ENCODE results near the gene UNC119B.

UNC119B gene

DNA sequence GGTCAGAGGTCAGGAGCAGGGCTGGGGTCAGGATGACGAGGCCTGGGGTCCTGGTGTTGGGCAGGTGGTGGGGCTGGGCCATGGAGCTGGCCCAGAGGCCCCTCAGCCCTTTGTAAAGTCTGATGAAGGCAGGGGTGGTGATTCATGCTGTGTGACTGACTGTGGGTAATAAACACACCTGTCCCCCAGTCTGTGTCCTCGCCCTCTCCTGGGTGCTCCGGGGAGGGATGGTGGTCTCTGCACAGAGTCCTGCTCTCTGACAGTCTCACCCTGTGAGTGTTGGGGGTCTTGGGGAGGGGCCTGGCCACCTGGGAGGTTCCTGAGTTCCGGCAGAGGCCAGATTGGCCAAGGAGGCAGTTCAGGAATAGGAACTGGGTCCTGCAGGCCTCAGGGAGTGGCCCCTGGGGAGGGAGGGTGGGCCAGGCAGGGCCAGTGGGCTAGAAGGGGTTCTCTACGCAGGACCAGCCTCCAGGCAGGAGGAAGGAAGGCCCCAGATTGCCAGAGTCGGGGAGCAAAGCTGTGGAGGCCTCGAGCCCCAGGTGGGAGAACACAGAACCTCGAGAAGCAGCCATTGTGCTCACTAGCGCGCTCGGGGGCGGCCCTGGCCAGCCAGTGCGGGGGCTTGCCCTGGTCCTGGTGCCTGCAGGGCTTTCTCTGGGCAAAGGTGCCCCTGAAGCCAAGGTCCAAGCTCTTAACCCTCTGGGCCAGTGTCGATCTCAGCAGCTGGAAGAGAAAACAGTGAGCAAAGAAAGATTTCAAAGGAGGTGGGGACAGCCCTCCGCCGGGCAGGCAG, 29.8 kb downstream of the UNC119B start:
- DNase-seq (ENCODE audit: low spot score) = no peak

DNA sequence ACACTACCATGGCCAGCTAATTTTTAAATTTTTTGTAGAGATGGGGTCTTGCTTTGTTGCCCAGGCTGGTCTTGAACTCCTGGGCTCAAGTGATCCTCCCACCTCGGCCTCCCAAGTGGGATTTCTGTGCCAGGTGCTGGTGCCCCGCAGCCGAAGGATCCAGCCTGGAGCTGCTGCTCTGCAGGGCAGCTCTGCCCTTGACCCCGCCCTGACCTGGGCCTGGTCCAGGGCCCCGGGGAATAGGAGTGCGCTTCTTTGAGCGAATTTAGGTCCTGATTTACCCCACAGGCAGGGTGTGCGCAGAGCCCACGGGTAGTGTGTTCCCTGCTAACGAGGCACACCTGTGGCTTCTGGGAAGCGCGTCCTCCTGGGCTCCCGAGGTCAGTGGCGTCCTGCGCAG, 30.6 kb downstream of the UNC119B start:
- no peak for DNase-seq (ENCODE audit: low spot score)

DNA sequence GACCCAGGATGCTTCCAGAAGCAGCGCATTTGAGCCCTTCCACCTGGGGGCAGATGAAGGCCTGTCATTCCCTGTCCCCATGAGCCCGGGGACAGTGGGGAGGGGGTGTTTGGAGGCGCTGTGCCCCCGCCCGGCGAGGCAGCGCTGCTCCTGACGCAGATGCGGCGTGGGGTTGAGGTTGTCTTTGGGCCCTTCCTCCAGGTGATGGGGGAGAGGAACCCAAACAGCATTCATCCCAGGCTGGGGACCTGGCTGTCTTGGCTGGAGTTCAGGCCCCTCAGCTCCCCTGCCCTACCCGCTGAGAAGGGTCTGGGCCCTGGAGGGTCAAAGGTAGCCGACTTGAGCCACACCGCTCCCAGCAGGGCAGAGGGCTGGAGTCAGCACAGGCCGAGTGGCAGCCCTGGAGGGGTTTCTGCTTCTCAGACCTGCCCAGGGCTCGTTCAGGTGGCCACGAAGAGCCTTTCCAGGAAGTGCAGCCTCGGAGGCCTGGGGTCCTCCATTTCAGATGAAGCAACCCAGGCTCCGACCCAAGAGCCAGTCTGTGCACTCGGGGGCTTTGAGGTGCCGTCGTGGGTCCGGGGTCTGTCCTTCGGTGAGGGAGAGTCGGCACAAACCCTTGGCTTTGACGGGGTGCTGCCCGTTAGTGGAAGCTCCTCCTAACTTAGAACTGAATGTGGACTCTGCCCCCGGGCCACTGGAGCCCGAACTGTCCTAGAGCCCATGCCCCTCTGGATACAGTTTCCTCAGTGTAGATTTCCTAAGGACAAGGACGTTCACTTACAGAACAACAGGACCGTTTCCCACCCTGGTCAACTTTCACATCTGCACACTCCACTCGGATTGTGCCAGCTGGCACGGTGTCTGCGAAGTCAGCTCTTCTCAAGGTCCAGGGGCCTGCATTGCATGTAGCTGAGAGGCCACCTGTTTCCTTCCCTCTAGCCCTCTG, 31.5 kb downstream of the UNC119B start:
- no peak for DNase-seq (ENCODE audit: low spot score)

DNA sequence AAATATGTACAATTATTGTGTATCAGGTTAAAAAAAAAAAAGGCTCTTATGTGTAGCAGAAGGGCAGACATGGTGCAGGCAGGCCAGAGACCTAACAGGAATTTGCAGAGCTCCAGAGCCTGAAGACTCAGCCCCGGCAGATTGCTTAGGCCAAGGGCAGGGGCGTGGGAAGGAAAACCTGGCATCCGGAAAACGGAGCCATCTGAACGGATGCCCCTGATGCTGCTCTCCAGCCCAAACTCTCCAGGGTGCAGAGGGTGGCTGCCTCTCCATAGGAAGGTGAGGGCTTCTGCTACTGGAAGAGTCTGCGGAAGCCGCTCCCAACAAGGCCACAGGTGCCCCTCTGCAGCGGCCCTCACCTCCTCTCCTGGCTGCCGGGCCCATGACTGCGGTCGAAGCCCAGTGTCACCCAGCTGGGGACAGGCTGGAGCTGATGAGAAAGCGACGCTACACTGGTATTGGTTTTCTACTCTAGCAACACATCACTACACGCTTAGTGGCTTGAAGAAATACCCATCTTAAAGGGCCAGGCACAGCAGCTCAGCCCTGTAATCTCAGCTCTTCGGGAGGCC, 34.8 kb downstream of the UNC119B start:
- DNase-seq (ENCODE audit: low spot score) = no peak

DNA sequence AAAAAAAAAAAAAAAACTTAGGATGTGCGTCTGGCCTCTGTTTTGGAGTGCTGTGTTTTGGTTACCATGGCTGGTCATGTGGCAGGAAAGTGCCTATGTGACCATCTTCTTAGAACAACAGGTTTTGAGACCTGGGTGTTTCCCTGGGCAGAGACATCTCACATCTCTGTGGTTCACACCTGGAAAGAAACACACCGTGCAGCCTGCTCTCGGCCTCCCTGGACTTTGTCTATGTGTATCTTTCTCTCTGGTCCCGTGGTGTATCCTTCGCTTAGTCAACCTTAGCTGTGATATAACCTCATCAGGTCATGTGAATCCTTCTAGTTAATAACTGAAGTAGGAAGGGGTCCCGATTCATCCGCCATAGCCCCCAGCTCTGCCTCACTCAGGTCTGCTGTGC, 38.0 kb downstream of the UNC119B start:
- no peak for DNase-seq (ENCODE audit: low spot score)

DNA sequence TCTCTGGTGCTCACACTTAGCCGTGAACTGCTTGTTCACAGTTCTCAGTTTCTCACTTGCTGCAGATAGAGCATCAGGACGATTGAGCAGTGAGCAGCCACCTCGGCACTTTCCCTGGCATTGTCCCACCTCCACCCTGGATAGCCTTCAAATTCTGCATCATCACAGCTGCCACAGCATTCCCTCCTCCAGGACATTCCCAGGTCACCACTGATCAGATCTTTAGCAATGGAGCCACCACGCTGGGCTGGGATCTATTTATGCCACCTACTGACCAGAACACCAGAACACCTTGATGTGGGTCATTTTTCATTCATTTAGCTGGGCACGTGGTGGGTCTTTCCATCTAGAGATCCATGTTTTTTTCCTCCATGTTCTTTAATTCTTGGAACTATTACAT, 39.0 kb downstream of the UNC119B start:
- no peak for DNase-seq (ENCODE audit: low spot score)

DNA sequence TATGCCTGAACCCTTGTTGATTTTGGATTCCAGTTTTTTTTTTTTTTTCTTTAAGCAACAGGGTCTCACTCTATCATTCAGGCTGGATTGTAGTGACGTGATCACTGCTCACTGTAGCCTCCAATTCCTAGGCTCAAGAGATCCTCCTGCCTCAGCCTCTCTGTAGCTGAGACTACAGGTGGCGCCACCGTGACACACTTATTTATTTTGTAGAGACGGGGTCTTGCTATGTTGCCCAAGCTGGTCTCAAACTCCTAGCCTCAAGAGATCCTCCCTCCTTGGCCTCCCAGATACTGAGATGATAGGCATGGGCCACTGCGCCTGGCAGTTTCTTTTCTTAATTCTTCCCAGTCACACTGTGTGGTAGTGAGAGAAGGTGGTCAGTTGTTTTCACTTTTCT, 40.5 kb downstream of the UNC119B start:
- DNase-seq (ENCODE audit: low spot score) = no peak

DNA sequence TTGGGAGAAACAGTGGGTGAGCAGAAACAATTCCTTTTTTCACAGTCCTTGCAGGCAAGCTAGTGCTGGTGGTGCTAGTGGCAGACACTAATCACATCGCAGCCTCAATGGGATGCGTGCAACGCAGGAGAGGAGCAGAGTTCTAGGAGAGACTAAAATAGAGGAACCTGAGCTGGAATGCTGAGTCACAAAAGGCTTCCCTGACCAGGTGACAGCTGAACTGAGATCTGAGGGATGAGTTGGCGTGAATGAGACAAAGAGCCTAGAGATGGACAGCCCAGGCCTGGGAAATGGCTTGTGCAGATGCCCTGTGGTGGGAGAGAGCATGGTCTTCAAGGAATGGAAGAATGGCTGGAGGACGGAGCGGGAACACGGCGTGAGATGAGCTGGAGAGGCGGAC, 41.1 kb downstream of the UNC119B start:
- DNase-seq (ENCODE audit: low spot score) = peak; percentile 16

DNA sequence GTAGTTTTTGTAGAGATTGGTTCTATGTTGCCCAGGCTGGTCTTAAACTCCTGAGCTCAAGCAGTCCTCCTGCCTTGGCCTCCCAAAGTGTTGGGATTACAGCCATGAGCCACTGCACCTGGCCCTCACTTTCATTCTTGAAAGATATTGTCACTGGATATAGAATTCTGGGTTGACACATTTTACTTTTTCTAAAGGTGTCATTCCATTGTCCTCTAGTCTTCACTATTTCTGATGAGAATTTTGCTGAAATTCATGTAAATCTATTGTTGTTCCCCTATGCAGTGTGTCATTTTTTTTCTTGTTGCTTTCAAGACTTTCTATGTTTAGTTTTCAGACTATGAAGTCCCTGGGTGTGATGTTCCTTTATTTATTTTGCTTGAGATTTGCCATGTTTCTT, 44.5 kb downstream of the UNC119B start:
- DNase-seq (ENCODE audit: low spot score) = no peak

DNA sequence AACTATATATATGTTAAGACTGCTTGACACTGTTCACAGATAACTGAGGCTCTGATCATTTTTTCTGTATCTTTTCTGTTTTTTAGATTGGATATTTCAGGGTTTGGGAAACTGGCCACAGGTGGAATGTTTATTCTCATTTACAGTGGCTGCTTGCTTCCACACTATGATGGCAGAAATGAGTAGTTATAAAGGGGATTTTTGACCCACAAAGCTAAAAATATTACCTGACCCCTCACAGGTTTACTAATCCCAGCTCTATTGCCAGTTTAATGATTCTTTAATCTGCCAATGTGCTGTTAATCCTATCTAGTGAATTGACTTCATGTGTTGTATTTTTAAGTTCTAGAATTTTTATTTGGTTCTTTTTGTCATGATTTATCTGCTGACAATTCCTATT, 45.0 kb downstream of the UNC119B start:
- DNase-seq (ENCODE audit: low spot score) = no peak

DNA sequence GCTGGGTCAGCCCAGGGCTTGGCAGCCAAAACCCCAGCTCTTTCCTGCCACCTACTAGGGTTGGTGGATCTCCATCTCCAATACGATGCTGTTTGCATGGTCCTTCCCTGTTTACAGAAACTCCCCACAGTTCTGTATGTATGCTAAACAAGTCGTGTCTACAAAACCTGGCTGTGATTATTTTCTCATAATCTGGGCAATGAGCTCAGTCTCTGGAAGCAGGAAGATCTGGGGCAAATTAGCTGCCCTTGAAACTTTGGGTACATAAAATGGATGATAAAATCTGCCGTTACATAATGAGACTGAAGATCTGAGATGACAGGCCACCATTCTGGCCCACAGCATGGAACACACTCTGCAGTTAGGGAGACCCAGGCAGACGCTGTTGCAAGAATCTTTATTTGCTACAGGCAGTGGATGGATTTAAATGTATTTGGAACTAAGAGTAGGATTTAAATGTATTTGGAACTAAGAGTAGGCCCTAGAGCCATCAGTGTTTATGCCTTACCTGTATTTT, 47.0 kb downstream of the UNC119B start:
- DNase-seq (ENCODE audit: low spot score) = no peak

DNA sequence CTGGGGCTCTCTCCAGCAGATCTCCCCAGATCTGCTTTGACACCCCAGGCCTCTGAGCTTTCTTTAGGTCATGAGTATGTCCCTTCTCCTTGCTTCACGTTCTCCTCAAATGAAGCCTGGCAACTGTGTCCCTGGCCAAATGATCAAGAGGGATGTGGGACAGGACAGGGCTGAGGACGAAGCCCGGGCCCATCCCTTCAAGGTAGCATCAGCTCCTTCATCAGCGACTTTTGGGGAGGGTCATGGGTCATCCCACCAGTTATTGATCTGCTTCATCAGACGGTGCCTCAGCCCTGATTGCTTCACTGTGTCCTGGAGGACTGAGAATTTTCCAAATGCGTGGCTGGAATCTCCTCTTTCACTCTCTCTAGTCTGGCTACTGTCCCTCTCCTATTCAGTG, 47.7 kb downstream of the UNC119B start:
- DNase-seq (ENCODE audit: low spot score) = no peak

DNA sequence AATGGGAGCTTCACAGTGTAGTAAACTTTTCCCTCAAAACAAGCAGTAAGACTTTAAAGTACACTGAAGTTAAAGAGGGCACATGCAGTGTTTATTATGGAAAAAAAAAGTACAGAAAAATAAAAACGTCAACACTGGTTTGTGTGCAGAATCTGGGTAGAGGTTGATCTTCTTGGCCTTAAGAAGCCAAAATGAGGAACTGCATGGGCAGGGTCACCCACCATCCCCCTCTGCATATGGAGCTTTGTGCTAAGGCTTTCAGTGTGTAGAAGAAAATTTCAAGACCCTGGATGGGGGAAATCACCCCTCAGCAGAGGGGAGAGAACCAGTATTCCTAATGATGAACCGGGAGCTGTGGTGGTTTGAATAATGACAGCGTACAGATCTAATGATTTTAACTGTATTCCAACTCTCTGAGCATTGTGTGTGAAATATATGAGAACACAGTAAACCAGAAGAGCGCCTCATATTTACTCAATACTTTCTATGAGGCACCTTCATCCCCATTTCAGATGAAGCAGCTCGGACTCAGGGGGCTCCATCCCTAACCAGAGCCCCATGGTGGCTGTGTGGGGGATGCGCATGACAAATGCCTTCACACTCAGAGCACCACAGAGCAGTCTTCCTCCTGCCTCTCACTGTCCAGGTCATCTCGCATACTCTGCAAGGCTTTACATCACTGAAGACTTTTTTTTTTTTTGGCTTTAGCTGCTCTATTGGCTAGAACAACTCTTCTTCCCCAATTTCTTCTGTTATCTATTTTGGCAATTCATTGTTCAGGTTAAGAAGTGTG, 48.7 kb downstream of the UNC119B start:
- no peak for DNase-seq (ENCODE audit: low spot score)

DNA sequence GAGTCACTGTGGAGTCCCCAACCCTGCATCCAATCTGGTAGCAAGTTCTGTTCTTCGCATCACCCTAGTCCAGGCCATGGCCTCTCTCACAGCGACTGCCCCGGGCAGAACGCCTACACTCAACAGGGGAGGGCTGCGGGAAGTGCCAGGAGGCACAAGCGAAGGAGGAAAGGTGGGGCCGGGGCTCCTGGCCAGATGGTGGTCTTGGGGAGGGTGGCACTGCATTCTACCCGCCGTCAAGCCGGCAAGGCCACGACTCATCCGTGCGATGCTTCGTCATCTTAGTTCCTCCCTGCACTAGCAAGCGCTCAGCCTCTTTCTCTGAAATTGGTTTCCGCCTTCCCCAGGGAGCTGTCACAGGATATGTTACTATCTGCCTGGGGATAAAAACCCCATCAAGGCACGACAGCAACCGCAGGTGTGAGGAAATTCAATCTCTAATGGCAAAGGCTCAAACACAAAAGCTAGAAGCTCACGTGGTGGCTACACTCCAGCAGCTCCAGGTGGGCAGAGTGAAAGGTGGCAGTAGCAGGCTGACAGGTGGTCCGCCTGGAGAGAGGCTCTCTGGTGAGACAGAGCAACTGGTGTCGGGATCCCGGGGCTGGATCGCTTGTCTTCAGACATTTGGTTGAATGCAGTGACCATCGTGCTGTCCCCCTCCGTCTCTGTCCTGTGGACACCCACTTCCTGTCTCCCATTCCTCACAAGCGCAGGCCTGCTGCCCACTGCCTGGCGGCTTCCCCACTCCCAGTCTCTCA, 49.5 kb downstream of the UNC119B start:
- no peak for DNase-seq (ENCODE audit: low spot score)

DNA sequence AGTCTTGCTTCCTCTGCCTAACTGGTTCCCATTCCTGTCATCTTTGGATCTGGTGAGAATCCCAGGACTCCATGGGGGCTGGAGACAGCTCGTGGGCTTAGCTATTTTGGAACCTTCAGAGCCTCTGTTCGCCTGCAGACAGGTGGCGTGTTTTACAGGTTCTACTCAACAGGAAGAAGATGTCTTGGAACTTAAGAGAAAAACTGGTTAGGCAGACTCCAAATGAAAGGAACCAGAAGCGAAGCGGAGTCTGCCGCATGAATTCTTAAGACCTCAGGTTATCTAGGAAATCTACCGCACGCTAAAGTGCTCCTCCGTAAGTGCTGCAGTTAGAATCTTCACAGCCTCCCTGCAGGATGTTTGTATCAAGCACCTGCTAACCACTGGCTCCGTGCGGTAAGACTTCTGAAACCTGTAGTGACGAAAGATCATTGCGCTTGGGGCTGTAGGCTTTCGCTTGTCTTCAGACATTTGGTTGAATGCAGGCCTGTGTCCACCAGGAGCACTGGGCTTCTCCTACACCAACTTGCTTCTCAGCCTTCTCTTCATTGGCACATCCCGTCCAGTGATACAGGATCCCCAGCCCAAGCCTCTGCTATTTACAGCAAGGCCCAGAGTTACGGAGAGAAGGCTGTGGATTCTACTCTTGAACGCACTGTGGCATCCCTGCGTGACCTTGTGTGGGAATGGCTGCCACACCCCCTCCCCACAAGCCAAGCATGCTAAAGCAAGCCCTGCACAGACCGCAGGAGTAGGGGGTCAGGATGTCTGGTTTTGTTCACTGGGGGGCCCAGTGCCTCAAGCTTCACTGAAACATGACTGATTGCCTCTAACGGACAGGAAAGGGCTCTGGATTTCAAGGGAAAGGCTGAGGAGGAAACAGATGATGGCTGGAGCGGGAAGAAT, 50.3 kb downstream of the UNC119B start:
- no peak for DNase-seq (ENCODE audit: low spot score)

DNA sequence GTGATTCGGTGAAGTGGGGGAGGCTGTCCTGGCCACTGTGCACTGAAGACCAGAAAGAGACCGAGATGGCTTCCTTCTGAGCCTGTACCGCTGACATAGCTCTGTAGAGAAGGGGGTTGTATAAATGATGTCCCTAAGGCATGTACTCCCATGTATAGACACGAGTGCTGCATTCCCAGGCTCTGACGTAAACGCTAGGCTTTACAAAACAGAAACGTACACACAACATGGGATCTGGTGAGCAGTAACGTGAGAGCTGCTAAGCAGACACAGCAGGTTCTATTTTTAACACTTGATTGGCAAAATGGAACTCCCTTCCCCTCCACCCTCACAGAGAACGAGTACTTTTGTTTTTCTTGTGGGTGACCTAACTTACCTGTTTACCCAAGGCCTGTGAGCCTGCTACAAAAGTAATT, 51.3 kb downstream of the UNC119B start:
- DNase-seq (ENCODE audit: low spot score) = peak; percentile 55

DNA sequence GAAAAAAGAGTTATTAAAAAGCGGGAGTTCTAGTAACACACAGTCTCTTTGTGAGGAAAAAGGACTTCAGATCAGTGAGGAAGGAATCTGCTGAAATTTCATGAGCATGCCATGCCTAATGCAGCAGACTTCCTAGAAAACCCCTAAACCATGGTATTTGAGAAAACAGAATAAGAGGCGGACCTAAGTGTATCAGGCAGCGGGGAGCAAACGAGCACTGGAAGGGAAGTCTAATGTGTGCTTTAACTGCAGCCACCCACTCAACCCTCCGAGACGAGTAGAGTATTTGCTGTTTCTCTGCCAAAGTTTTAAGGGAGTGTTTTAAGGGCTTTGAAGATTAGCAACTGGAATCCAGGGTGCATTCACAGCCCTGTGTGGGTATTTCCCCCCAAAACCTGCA, 51.8 kb downstream of the UNC119B start:
- no peak for DNase-seq (ENCODE audit: low spot score)

DNA sequence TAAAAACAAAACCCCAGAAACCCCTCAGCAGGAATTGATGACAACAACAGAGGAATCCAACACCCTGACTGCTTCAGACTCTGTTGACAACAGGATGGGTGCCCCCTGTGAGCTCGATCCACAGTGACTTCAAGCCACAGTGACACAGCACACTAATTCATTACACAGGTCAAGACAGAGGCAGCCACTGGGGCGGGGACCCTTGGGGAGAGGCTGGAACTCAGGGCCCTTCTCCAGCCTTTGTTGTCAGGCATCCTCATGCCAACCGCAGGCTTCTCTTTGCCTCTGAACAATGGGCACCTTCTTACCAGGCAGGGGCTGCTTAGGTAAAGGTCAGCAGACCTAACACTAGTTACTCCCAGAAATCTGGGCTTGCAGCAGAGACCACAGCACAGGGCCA, 53.0 kb downstream of the UNC119B start:
- DNase-seq (ENCODE audit: low spot score) = no peak

DNA sequence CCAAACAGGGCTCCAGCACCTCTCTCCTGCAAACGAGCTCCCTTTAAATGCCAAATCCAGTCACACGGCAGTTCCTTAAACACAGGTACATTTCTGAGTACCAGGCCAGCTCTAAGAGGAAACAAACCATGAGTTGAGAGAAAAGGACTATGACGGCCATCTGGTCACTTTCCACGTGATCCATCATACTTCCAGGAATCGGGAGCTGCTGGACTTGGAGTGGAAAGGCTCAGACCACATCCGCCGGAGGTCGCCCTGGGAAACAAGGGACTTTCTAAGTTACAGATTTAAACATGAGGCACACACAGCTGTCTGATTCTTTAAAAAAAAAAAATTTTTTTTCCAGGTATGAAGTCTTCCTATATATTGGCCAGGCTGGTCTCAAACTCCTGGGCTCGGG, 54.6 kb downstream of the UNC119B start:
- DNase-seq (ENCODE audit: low spot score) = no peak

DNA sequence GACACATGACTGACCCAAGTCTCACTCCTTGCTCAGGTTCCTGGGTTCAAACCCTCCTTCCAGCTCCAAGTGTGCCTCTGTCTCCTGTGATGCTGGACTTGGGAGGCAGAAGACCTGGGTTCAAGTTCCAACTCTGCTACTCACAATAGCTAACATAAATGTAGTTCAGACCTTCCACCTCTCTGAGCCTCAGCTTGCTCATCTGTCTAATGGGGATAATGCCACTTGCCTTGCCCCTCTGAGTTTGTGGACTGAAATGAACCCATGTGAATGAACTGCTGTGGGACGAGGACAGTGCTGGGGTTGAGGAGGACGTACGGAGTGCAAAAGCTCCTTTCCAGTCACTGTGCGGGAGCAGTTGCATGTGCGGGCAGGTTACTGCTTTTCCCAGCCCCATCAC, 56.3 kb downstream of the UNC119B start:
- DNase-seq (ENCODE audit: low spot score) = no peak

Data from kidney tubule cell (primary cell).